Liver (tissue), 9 donors: ENCODE data around the gene KLF13. TPM values are rescaled to one million over a fixed set of nuclear protein-coding genes. Genes with fewer than 3 reads are reported as not detected.

Source experiments
- DNase-seq: peaks from one replicate; pipeline ENCODE4 v3.0.0-alpha.2; 2017; ENCODE audit warnings: low spot score
- H3K27ac ChIP-seq, 2 donors: one replicate each; pipeline ENCODE4 v1.7.0; 2013; ENCODE audit warnings: inconsistent platforms in 2 of 2, low read length in 2 of 2, control low read depth in 1 of 2, low read depth in 1 of 2, mild to moderate bottlenecking in 1 of 2
- H3K27me3 ChIP-seq, 4 donors: one replicate each; pipeline versions ENCODE4 v1.6.1 to v1.7.0; 2013; ENCODE audit warnings: low read length in 3 of 4, inconsistent platforms in 1 of 4, mild to moderate bottlenecking in 1 of 4, moderate library complexity in 1 of 4; ENCODE audit not compliant: control insufficient read depth in 4 of 4, insufficient read depth in 4 of 4
- H3K36me3 ChIP-seq, 4 donors: one replicate each; pipeline versions ENCODE4 v1.6.1 to v1.7.0; 2013; ENCODE audit warnings: low read length in 3 of 4, mild to moderate bottlenecking in 3 of 4, low read depth in 1 of 4, moderate library complexity in 1 of 4; ENCODE audit not compliant: control insufficient read depth in 4 of 4, insufficient read depth in 3 of 4
- H3K4me1 ChIP-seq, 4 donors: one replicate each; pipeline versions ENCODE4 v1.6.1 to v1.7.0; 2013; ENCODE audit warnings: low read length in 3 of 4, mild to moderate bottlenecking in 3 of 4, moderate library complexity in 1 of 4; ENCODE audit not compliant: control insufficient read depth in 4 of 4, insufficient read depth in 4 of 4
- H3K4me3 ChIP-seq, 3 donors: one replicate each; pipeline versions ENCODE4 v1.6.1 to v1.7.0; 2013; ENCODE audit warnings: low read length in 3 of 3, control low read depth in 1 of 3, low read depth in 1 of 3, mild to moderate bottlenecking in 1 of 3
- H3K9ac ChIP-seq, 2 donors: one replicate each; pipeline ENCODE4 v1.7.0; 2013; ENCODE audit warnings: low read length in 2 of 2, mild to moderate bottlenecking in 2 of 2, moderate library complexity in 2 of 2, control low read depth in 1 of 2, low read depth in 1 of 2
- H3K9me3 ChIP-seq, 4 donors: one replicate each; pipeline versions ENCODE4 v1.6.1 to v1.7.0; 2013; ENCODE audit warnings: low read length in 3 of 4; ENCODE audit not compliant: control insufficient read depth in 4 of 4
- ATF3 ChIP-seq: IDR thresholded peaks from 2 replicates; pipeline ENCODE4 v1.6.1; 2016; ENCODE audit warnings: antibody characterized with exemption
- FOXA1 ChIP-seq: IDR thresholded peaks from 2 replicates; pipeline ENCODE4 v1.6.1; 2016; ENCODE audit warnings: antibody characterized with exemption
- FOXA2 ChIP-seq: IDR thresholded peaks from 2 replicates; pipeline ENCODE4 v1.6.1; 2016; ENCODE audit warnings: antibody characterized with exemption
- GABPA ChIP-seq, 2 donors: IDR thresholded peaks in 1 of 2; conservative IDR thresholded peaks in 1 of 2; 2 replicates each; pipeline ENCODE4 v1.6.1; 2016; ENCODE audit warnings: antibody characterized with exemption in 2 of 2, mild to moderate bottlenecking in 1 of 2, moderate library complexity in 1 of 2
- HNF4A ChIP-seq, 2 donors: conservative IDR thresholded peaks; 2 replicates each; pipeline ENCODE4 v1.6.1; 2016; ENCODE audit warnings: antibody characterized with exemption in 2 of 2, mild to moderate bottlenecking in 2 of 2
- HNF4G ChIP-seq: IDR thresholded peaks from 2 replicates; pipeline ENCODE4 v1.6.1; 2016; ENCODE audit warnings: antibody characterized with exemption
- JUND ChIP-seq, 2 donors: IDR thresholded peaks; 2 replicates each; pipeline ENCODE4 v1.6.1; 2016; ENCODE audit warnings: antibody characterized with exemption in 2 of 2
- MAX ChIP-seq: IDR thresholded peaks from 2 replicates; pipeline ENCODE4 v1.6.1; 2016; ENCODE audit warnings: antibody characterized with exemption
- NR2F2 ChIP-seq: IDR thresholded peaks from 2 replicates; pipeline ENCODE4 v1.6.1; 2016; ENCODE audit warnings: antibody characterized with exemption
- RAD21 ChIP-seq, 2 donors: IDR thresholded peaks; 2 replicates each; pipeline ENCODE4 v1.6.1; 2016; ENCODE audit warnings: antibody characterized with exemption in 2 of 2, mild to moderate bottlenecking in 2 of 2
- RXRA ChIP-seq, 2 donors: IDR thresholded peaks; 2 replicates each; pipeline ENCODE4 v1.6.1; 2017 to 2018; ENCODE audit warnings: antibody characterized with exemption in 2 of 2, mild to moderate bottlenecking in 1 of 2
- SP1 ChIP-seq: IDR thresholded peaks from 2 replicates; pipeline ENCODE4 v1.6.1; 2018; ENCODE audit warnings: antibody characterized with exemption, mild to moderate bottlenecking
- TAF1 ChIP-seq: conservative IDR thresholded peaks from 2 replicates; pipeline ENCODE4 v1.6.1; 2016; ENCODE audit warnings: antibody characterized with exemption, mild to moderate bottlenecking
- YY1 ChIP-seq: IDR thresholded peaks from 2 replicates; pipeline ENCODE4 v1.6.1; 2016; ENCODE audit warnings: antibody characterized with exemption, mild to moderate bottlenecking
- ZBTB33 ChIP-seq: IDR thresholded peaks from 2 replicates; pipeline ENCODE4 v1.6.1; 2016; ENCODE audit warnings: antibody characterized with exemption
- WGBS: extraction: QIAGEN DNeasy Blood & Tissue Kit; methylation state at CpG from one replicate; pipeline ENCODE4 v1.1.7; 2013; 5-methylcytosine and 5-hydroxymethylcytosine counted together
- polyA plus RNA-seq, 2 donors: library from polyadenylated mRNA; stranded (reverse) in 1 of 2; unstranded in 1 of 2; fragments of 200-250 nt in 1 of 2; fragments of >200 nt in 1 of 2; fragmentation: Nextera tagmentation in 1 of 2; extraction: Ambion mirVana in 1 of 2; gene quantifications; one replicate each; pipeline versions ENCODE4 v1.2.1 to v1.2.3, GENCODE V29; 2013 to 2015
- total RNA-seq, 2 donors: library from RNA; depleted of rRNA; stranded (reverse); fragments of >200 nt; gene quantifications; one replicate each; pipeline ENCODE4 v1.2.3, GENCODE V29; 2014
- TF ChIP-seq, protein P1 (sequence below): fragments of 150-350 bp; IDR thresholded peaks from 2 replicates; pipeline ENCODE4 v1.5.1; 2017; ENCODE audit warnings: improper control_type of control experiment, low read depth, low read length; ENCODE audit not compliant: missing input control
- TF ChIP-seq, protein P2 (sequence below): IDR thresholded peaks from 2 replicates; pipeline ENCODE4 v1.6.1; 2016; ENCODE audit warnings: antibody characterized with exemption, mild to moderate bottlenecking
- donor health status: healthy.
- donor health status: healthy.
- donor health status: healthy.
- donor health status: healthy.
- donor health status: healthy.

The KLF13 gene
- total and polyA plus RNA-seq, 4 donors, result 17.4 to 77.1 (median 57.5) TPM

DNA sequence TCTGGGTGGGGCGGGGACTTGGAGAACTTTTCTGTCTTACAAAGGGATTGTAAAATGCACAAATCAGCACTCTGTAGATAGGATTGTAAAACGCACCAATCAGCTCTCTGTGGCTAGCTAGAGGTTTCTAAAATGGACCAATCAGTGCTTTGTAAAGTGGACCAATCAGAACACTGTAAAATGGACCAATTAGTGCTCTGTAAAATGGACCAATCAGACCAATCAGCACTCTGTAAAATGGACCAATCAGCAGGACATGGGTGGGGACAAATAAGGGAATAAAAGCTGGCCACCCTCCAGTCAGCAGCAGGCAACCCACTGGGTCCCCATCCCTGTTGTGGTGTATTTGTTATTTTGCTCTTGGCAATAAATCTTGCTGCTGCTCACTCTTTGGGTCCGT lies 77.7 kb downstream of the KLF13 start:
- 91% methylated on average over 3 of the region's 3 CpGs for WGBS
- no peaks in the 10 kb centered on the region for H3K9me3 ChIP-seq
- H3K27me3 ChIP-seq, result no peaks in the 10 kb centered on the region
- TF ChIP-seq, protein P1, sequence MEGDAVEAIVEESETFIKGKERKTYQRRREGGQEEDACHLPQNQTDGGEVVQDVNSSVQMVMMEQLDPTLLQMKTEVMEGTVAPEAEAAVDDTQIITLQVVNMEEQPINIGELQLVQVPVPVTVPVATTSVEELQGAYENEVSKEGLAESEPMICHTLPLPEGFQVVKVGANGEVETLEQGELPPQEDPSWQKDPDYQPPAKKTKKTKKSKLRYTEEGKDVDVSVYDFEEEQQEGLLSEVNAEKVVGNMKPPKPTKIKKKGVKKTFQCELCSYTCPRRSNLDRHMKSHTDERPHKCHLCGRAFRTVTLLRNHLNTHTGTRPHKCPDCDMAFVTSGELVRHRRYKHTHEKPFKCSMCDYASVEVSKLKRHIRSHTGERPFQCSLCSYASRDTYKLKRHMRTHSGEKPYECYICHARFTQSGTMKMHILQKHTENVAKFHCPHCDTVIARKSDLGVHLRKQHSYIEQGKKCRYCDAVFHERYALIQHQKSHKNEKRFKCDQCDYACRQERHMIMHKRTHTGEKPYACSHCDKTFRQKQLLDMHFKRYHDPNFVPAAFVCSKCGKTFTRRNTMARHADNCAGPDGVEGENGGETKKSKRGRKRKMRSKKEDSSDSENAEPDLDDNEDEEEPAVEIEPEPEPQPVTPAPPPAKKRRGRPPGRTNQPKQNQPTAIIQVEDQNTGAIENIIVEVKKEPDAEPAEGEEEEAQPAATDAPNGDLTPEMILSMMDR, result no peak
- TF ChIP-seq TAF1 (no peak), RAD21 (IDR thresholded peaks at IDR 0.05) (no peak), FOXA2 (no peak), RXRA (IDR thresholded peaks at IDR 0.05) (no peak), YY1 (no peak), HNF4A (conservative IDR thresholded peaks at IDR 0.05) (no peak), ZBTB33 (no peak), ATF3 (no peak), HNF4G (no peak), GABPA (IDR thresholded peaks at IDR 0.05 in 1 of 2, conservative IDR thresholded peaks at IDR 0.05 in 1 of 2) (no peak), MAX (no peak), JUND (IDR thresholded peaks at IDR 0.05) (no peak), NR2F2 (no peak), SP1 (no peak), FOXA1 (no peak)
- TF ChIP-seq, protein P2, sequence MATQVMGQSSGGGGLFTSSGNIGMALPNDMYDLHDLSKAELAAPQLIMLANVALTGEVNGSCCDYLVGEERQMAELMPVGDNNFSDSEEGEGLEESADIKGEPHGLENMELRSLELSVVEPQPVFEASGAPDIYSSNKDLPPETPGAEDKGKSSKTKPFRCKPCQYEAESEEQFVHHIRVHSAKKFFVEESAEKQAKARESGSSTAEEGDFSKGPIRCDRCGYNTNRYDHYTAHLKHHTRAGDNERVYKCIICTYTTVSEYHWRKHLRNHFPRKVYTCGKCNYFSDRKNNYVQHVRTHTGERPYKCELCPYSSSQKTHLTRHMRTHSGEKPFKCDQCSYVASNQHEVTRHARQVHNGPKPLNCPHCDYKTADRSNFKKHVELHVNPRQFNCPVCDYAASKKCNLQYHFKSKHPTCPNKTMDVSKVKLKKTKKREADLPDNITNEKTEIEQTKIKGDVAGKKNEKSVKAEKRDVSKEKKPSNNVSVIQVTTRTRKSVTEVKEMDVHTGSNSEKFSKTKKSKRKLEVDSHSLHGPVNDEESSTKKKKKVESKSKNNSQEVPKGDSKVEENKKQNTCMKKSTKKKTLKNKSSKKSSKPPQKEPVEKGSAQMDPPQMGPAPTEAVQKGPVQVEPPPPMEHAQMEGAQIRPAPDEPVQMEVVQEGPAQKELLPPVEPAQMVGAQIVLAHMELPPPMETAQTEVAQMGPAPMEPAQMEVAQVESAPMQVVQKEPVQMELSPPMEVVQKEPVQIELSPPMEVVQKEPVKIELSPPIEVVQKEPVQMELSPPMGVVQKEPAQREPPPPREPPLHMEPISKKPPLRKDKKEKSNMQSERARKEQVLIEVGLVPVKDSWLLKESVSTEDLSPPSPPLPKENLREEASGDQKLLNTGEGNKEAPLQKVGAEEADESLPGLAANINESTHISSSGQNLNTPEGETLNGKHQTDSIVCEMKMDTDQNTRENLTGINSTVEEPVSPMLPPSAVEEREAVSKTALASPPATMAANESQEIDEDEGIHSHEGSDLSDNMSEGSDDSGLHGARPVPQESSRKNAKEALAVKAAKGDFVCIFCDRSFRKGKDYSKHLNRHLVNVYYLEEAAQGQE, result no peak
- DNase-seq, result no peak
- H3K9ac ChIP-seq, result no peak overlapping the region
- no peak overlapping the region for H3K4me3 ChIP-seq
- H3K27ac ChIP-seq, result no peak overlapping the region
- H3K36me3 ChIP-seq, result no peaks in the 10 kb centered on the region
- no peaks in the 10 kb centered on the region for H3K4me1 ChIP-seq
